HG02885 (cell line): ENCODE data around the gene TAAR6.
A peak's percentile ranks its signal among the peaks of the same experiment; 100 is the strongest.
"Not testable (repeated sequence)": the region's sequence is repeated elsewhere in the genome, so short reads cannot be mapped to it uniquely, and the experiment has no call there.

Experiments
- ATAC-seq: cut with Tn5 transposase; IDR thresholded peaks from one replicate; pipeline ENCODE4 v1.9.1; 2021; ENCODE audit warnings: mild to moderate bottlenecking; ENCODE audit not compliant: unreplicated experiment, poor library complexity

Gene TAAR6

DNA sequence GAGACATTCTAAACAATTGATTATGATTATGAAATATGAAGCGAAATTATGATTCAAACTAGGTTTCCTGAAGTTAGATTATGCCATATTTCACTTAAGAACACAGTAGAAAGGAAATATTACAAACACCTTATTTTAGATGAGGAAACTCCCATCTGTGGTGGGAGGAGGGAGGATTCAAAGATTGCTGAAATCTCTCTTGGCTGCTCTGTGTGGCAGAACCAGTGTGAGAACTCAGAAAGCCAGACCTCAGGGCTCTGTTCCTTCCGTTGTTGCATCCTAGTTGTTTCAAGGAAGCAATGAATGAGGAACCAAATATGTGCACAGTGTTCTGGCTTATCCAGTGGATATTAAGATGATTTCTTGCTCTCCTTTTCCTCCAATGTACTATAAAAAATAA, 17.3 kb downstream of the TAAR6 start:
- ATAC-seq = no peak

DNA sequence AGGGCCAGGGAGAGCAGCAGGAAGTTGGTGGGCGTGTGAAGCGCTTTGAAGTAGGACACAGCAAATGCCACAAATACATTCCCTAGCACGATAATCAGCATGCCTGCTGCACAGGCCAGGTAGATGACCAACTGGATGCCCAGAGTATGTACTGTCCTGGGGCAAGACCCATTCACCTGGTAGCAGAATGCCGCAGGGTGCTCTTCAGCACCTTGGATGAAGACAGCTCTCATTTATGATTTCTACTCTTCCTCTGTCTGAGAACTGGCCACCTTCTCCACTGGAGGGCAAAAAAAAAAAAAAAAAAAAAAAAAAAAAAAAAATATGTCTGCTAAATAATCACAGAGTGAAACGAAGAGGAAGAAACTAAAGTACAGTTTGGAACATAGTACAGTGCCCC, 19.3 kb downstream of the TAAR6 start, which contains the start of gene TAAR5:
Gene TAAR5, minus strand, starts transcription at position 288 of the 400 bp plus-strand sequence. Its CDS starts 55 bp downstream, at position 233.
- no peak for ATAC-seq

DNA sequence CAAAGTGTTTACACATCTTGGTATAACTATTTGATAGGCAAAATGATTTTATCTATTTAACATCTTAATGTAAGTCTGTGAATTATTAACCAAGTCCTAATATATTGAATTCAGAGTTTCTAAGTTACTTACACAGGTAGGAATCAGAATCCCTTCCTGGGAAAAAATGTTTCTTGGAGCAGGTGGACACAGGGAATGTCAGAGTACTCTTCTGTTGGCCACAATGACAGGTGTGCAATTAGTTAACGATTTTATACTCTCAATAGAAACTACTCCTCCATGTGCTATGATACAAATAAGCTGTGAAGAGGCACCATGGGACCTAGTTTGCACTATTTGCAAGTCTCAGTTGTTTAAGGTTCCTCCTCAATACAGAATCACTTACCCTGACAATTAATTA, 20.2 kb downstream of the TAAR6 start:
- ATAC-seq = no peak

DNA sequence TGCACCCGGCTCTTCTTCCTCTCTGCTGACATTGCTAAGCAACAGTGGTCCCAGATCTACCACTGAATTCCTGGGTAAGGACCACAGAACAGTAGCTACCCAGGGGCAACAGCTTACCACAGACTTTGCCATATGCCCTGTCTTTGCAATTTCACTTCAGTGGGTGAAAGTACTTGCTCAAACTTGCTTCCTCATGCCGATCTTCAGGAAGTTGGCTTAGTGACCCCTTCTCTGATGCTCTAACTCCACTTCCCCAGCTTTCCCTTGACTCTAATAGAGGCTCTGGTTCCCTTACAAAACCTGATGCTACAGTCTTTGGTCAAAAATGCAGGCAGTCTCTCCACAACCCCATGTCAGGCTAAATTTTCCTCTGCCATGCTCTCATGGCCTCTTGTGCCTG, 22.7 kb downstream of the TAAR6 start:
- no peak for ATAC-seq

DNA sequence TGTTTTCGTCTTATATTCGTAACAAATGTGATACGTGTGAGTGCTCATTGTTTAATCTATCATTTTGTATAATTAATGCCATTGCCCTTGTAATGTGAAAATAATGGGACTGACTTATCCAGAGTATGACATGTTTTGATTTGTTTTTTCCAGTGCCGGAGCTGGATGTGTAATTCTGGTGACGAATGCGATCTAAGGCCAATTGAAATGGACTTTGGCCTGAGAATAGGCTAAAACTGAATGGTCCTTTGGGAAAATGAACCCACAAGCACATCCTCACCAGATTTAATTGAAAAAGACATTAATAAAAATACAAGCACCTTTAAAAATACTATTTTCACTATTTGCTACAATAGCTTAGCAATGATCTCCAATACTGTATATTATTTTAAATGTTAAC, 26.1 kb downstream of the TAAR6 start:
- ATAC-seq = no peak

DNA sequence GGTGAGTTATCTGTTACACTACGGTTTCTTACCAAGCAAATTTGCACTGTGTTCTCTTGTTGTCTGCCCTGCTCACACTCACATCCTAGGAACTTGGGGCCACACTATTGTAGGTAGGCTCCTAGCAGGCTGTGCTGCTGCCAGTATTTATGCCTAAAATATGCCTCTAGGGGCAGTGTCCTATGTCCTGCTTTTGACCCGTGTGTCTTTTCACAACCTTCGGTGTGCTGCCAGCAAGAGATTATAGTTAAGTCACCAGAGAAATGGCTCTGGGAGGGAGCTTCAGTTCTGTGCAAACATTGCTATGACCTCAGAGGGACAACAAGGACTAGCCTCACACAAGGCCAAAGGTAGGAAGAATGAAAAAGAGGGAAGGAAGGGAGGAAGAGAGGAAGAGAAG, 28.4 kb downstream of the TAAR6 start:
- ATAC-seq = peak; percentile 63

DNA sequence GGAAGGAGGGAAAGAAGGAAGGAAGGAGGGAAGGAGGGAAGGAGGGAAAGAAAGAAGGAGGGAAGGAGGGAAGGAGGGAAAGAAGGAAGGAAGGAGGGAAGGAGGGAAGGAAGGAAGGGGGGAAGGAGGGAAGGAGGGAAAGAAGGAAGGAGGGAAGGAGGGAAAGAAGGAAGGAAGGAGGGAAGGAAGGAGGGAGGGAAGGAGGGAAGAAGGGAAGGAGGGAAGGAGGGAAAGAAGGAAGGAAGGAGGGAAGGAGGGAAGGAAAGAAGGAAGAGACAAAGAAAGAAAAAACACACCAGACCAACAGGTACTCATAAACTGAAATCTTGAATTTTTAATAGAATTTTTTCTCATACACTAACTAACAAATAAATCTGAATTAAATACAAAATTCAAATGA, 30.8 kb downstream of the TAAR6 start:
- ATAC-seq = not testable (repeated sequence)

DNA sequence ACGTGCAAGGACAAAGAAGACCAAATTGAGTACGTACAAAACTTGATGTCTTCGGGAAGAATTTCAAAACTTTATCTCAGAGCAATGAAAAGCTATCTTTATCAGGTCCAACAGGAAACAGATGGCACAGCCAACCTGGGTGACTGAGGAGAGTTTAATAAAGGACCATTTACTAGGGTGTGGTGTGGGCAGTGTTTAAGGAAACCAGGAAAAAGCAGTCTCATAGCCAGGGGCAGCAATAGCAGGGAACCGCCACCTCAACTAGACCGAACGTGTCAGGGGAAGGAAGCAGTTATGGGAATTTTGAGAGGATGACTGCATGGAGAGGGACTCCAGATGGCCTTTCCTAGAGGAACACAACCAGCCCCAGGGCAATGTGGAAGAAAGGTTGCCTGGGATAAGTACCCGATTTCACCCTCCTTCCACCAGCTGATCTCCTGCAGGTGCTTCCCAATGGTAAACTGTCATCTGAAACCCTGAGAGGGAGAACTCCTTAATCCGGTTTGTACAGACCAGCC, 34.6 kb downstream of the TAAR6 start:
- no peak for ATAC-seq

DNA sequence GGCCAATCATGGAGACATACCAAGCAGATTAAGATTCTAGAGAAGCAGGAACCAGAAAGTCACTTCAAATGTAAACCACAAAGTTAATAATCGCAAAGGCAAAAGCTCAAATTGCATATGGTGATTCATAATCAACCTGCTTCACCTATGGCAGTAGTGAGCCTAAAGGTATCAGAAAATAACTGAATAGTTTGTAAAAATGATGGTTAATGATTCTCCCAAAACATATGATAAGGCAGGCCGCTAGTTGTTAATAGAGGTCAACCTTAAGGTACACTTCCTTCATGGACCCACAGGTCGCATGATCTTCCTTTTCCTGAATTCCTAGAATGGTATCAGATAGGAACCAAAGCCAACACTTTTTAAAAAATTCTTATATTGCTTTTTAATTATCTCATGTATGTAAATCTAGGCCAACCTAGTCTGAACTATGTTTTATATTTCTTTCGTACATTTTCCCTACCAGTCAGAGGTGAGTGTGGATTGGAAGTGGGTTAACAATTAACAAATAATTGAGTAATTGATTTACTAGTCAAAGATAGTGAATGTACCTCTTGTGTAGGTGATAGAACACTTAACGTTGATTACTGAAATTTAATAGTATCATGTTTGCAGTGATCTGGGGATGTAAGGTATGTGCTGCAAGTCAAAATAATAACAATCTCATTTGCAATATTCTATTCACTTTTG, 37.6 kb downstream of the TAAR6 start:
- no peak for ATAC-seq

DNA sequence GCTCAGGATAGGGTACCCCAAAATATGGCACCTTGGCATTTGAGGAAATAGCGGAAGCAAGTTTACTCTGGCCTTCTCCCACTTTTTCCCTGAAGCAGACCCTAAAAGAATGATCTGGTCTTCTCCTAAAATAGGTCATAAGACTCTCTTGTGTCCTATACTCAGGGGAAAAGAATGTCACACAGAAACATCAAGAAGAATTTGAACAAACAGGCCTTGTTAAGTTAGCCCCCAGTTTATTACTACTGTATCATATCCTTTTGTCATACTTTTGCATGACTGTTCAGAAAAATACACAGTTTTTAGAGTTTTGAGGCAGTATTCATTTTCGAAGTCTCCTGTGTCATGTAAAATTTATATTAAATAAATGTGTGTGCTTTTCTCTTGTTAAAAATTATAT, 41.5 kb downstream of the TAAR6 start:
- ATAC-seq = no peak

DNA sequence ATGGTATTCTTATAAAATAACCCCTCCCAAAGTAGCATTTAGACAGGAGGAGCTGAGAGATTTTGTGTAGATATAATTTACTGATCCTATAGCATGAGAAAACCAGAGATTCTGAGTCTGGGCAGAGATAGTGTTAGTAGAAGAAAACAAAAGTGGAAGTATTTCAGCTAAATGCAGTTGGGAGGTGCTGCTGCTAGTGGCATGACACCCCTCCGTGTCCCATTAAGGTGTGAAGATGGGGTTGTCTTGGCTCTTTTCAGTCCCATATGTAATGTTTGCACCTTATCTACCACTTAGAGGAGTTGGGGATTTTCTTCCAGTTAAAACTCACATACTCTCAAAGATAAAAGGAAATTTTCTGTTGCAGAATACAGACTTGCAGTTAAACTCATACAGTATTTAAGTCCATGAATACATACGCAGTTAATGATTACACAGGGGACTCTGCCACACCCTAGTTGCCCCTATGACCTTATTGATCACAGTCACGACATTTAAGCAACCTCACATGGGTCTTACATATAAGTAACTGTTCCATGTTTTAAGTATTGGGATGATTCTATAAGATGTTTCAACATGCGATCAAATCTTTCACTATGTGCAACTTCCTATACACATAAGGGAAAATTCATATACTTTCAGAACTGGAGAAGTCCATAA, 42.5 kb downstream of the TAAR6 start:
- ATAC-seq = no peak

DNA sequence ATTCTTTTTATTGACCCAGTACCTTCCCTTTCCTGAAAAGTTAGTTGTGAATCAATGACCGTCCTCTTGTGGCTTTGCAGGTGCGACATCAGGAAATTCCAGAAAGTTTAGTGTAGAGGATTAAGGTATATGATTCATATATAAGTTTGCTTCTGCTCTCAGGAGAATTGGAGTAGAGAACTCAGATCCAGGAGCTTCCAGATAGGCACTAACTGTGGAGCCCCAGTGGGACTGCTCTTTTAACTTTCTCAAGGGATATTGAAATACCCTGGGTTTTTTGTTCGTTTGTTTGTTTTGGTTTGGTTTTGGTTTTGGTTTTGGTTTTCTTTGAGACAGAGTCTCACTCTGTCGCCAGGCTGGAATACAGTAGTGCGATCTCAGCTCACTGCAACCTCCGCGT, 44.4 kb downstream of the TAAR6 start:
- ATAC-seq = peak; percentile 59

DNA sequence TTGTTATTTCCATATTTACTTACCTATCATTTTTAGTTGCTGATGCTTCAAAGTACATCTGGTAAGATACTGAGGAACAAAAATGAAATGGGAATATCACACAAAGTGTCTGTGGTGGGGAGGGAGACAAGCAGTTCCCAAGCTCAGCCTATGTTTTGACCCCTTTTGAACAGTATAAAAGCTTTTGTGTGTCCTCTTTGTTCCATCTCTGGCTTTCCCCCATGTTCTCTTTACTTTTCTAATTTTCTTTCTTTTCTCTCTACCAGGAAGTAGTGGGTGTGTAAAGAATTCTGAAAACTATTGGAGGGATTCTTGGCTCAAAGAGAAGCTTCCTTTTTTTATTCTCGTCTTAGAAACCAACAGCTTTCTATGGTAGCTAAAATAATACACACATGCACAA, 46.6 kb downstream of the TAAR6 start:
- no peak for ATAC-seq
